HepG2 (cell line): ENCODE data around the gene NRP1. TPM values are rescaled to one million over a fixed set of nuclear protein-coding genes. Genes with fewer than 3 reads are reported as not detected.

Source experiments
- ATAC-seq: fragments of 200-7000 bp; cut with Tn5 transposase; 3 replicates; pipeline ENCODE4 v1.9.1; 2020; ENCODE audit warnings: mild to moderate bottlenecking, moderate library complexity
- BruUV-seq: library from RNA; stranded (reverse); fragments of 400-500 nt; replicated peaks from 2 replicates; lab custom pipeline; 2021; lab: Mats Ljungman, UMichigan
- CTCF ChIA-PET: fragments of 300-600 bp; formaldehyde crosslinking; extraction: SDS; loops from one replicate; lab custom pipeline; 2021; ENCODE audit warnings: low total read pairs, inconsistent platforms, low intra/inter-chr PET ratio; lab: Yijun Ruan, JAX
- POLR2A ChIA-PET: fragments of 350-600 bp; sonication (Branson Sonifier 250); formaldehyde crosslinking; loops from one replicate; lab custom pipeline; 2020; ENCODE audit warnings: antibody characterized with exemption, inconsistent platforms; lab: Yijun Ruan, JAX
- DNase-seq: peaks from one replicate; pipeline ENCODE4 v3.0.0-alpha.2; 2015; ENCODE audit warnings: low spot score
- FAIRE-seq: peaks from 3 replicates; lab custom pipeline; 2011; peaks lifted over from hg19 to GRCh38; lab: Jason Lieb, UNC
- H2AFZ ChIP-seq: one replicate; pipeline ENCODE4 v1.6.1; 2011; ENCODE audit warnings: low read length, inconsistent platforms
- H3K27ac ChIP-seq: fragments of 300-600 bp; 3 replicates; pipeline ENCODE4 v1.8.0; 2011; ENCODE audit warnings: mixed run types, mild to moderate bottlenecking, mixed read lengths, low read length, inconsistent platforms; ENCODE audit not compliant: insufficient read depth; ENCODE audit errors: extremely low read length
- H3K27me3 ChIP-seq, 2 experiments: fragments of 200-600 bp in 1 of 2; 2 replicates in 1 of 2; 3 replicates in 1 of 2; pipeline versions ENCODE4 v1.6.0 to v1.8.0; 2011; ENCODE audit warnings: low read length in 2 of 2, mild to moderate bottlenecking in 2 of 2, moderate library complexity in 2 of 2, inconsistent platforms in 1 of 2; ENCODE audit not compliant: insufficient read depth in 2 of 2, control insufficient read depth in 1 of 2
- H3K36me3 ChIP-seq, 2 experiments: fragments of 200-600 bp in 1 of 2; replicated peaks in 1 of 2; 2 replicates in 1 of 2; 3 replicates in 1 of 2; pipeline versions ENCODE4 v1.5.1 to v1.8.0; 2011; ENCODE audit warnings: low read length in 2 of 2, inconsistent platforms in 1 of 2; ENCODE audit not compliant: insufficient read depth in 2 of 2, control insufficient read depth in 1 of 2
- H3K4me1 ChIP-seq: 2 replicates; pipeline ENCODE4 v1.5.1; 2012; ENCODE audit warnings: low read length, inconsistent platforms; ENCODE audit not compliant: insufficient read depth
- H3K4me2 ChIP-seq: 2 replicates; pipeline ENCODE4 v1.6.0; 2011; ENCODE audit warnings: low read depth, low read length, inconsistent platforms
- H3K4me3 ChIP-seq, 3 experiments: fragments of 200-600 bp in 1 of 3; sonication (generic), shearing (Covaris generic) in 1 of 3; replicated peaks in 1 of 3; 2 replicates each; pipeline ENCODE4 v1.5.1; 2011 to 2016; ENCODE audit warnings: low read length in 3 of 3, inconsistent platforms in 2 of 3, low read depth in 2 of 3, mild to moderate bottlenecking in 2 of 3, control low read depth in 1 of 3, mixed read lengths in 1 of 3; ENCODE audit not compliant: insufficient read depth in 1 of 3
- H3K79me2 ChIP-seq: one replicate; pipeline ENCODE4 v1.6.1; 2011; ENCODE audit warnings: low read length, inconsistent platforms; ENCODE audit not compliant: insufficient read depth
- H3K9ac ChIP-seq: 2 replicates; pipeline ENCODE4 v1.6.0; 2011; ENCODE audit warnings: mild to moderate bottlenecking, low read depth, low read length, inconsistent platforms; ENCODE audit not compliant: insufficient read depth
- H3K9me3 ChIP-seq: 2 replicates; pipeline ENCODE4 v1.5.1; 2012; ENCODE audit warnings: mild to moderate bottlenecking, low read length
- H4K20me1 ChIP-seq: 2 replicates; pipeline ENCODE4 v1.6.0; 2011; ENCODE audit warnings: inconsistent platforms, mild to moderate bottlenecking, low read length, moderate library complexity; ENCODE audit not compliant: insufficient read depth
- ATF7 ChIP-seq, 2 experiments: fragments of 450-650 bp in 1 of 2; sonication (generic) in 1 of 2; formaldehyde crosslinking in 1 of 2; IDR thresholded peaks; 2 replicates each; pipeline versions ENCODE4 v1.4.0 to v1.6.1; 2016 to 2020; ENCODE audit warnings: antibody characterized with exemption in 1 of 2, mild to moderate bottlenecking in 1 of 2, missing genetic modification reagents in 1 of 2
- CEBPG ChIP-seq: IDR thresholded peaks from 2 replicates; pipeline ENCODE4 v1.6.1; 2016
- EED ChIP-seq: sonication (generic); formaldehyde crosslinking; IDR thresholded peaks from 2 replicates; pipeline ENCODE4 v1.5.0; 2020; ENCODE audit warnings: mild to moderate bottlenecking, missing genetic modification reagents
- GATAD1 ChIP-seq: IDR thresholded peaks from 2 replicates; pipeline ENCODE4 v1.6.1; 2016; ENCODE audit warnings: missing genetic modification reagents, missing compliant biosample characterization
- GTF2F1 ChIP-seq: fragments of 150-350 bp; IDR thresholded peaks from 2 replicates; pipeline ENCODE4 v1.6.1; 2014; ENCODE audit warnings: low read length
- SUZ12 ChIP-seq: fragments of 150-350 bp; IDR thresholded peaks from 2 replicates; pipeline ENCODE4 v1.6.1; 2014; ENCODE audit warnings: low read depth, low read length
- WIZ ChIP-seq: sonication (generic); formaldehyde crosslinking; IDR thresholded peaks from 2 replicates; pipeline ENCODE4 v1.5.1; 2020; ENCODE audit warnings: mild to moderate bottlenecking, missing genetic modification reagents
- ZNF101 ChIP-seq: sonication (generic); formaldehyde crosslinking; IDR thresholded peaks from 2 replicates; pipeline ENCODE4 v1.4.0; 2020; ENCODE audit warnings: mild to moderate bottlenecking, low read depth, missing genetic modification reagents, borderline replicate concordance
- ZNF24 ChIP-seq: fragments of 450-650 bp; IDR thresholded peaks from 2 replicates; pipeline ENCODE4 v1.6.1; 2017; ENCODE audit warnings: antibody characterized with exemption, mild to moderate bottlenecking
- ZNF317 ChIP-seq: sonication (generic); formaldehyde crosslinking; IDR thresholded peaks from 2 replicates; pipeline ENCODE4 v1.5.0; 2020; ENCODE audit warnings: mild to moderate bottlenecking, missing genetic modification reagents
- ZNF382 ChIP-seq: sonication (generic); formaldehyde crosslinking; IDR thresholded peaks from 2 replicates; pipeline ENCODE4 v1.5.0; 2020; ENCODE audit warnings: missing genetic modification reagents, mild to moderate bottlenecking, borderline replicate concordance
- WGBS: methylation state at CpG from one replicate; pipeline ENCODE4 v1.1.6; 2017; ENCODE audit warnings: low lambda C conversion rate; 5-methylcytosine and 5-hydroxymethylcytosine counted together
- in situ Hi-C: cut with HindIII; loops from 2 replicates; pipeline ENCODE4 v1.10.0; 2017; ENCODE audit warnings: low pct_unique_long_range_greater_than_20kb; ENCODE audit not compliant: extremely low pct_ligation_motif_present
- intact Hi-C: fragments of 100-400 bp; cut with micrococcal nuclease; formaldehyde crosslinking; loops from one replicate; pipeline ENCODE4 v1.10.0; 2022; ENCODE audit not compliant: unreplicated experiment
- polyA plus RNA-seq, 8 experiments: library from polyadenylated mRNA; depleted of rRNA in 3 of 8; stranded (reverse) in 7 of 8; unstranded in 1 of 8; fragments of >200 nt; fragmentation: Illumina TruSeq in 4 of 8; extraction: Trizol in 4 of 8; gene quantifications; 2 replicates each; pipeline versions ENCODE4 v1.2.1 to v1.2.3, GENCODE V29; 2011 to 2016; ENCODE audit warnings: low read depth in 4 of 8, missing spikeins in 1 of 8, mixed read lengths in 1 of 8; ENCODE audit not compliant: insufficient read depth in 1 of 8
- total RNA-seq, 5 experiments: library from RNA; depleted of rRNA; stranded (reverse); fragments of >200 nt; fragmentation: Illumina TruSeq; extraction: Trizol; gene quantifications; 2 replicates each; pipeline ENCODE4 v1.2.3, GENCODE V29; 2016; ENCODE audit warnings: low read depth in 1 of 5
- TF ChIP-seq, protein P1 (sequence below), 2 experiments: fragments of 450-650 bp in 1 of 2; sonication (generic) in 1 of 2; formaldehyde crosslinking in 1 of 2; IDR thresholded peaks; 2 replicates each; pipeline versions ENCODE4 v1.6.1 to v1.8.0; 2016 to 2022; ENCODE audit warnings: antibody characterized with exemption in 1 of 2, mild to moderate bottlenecking in 1 of 2, missing genetic modification reagents in 1 of 2
- TF ChIP-seq, protein P2 (sequence below): sonication (generic); formaldehyde crosslinking; IDR thresholded peaks from 2 replicates; pipeline ENCODE4 v1.9.0; 2021; ENCODE audit warnings: missing genetic modification reagents, mild to moderate bottlenecking, borderline replicate concordance

The NRP1 gene
- total and polyA plus RNA-seq, 2 of the 13 experiments (the other 11 are each of a cell fraction or from before 2014, with no cell fraction given), result 5.3 to 5.8 TPM

DNA sequence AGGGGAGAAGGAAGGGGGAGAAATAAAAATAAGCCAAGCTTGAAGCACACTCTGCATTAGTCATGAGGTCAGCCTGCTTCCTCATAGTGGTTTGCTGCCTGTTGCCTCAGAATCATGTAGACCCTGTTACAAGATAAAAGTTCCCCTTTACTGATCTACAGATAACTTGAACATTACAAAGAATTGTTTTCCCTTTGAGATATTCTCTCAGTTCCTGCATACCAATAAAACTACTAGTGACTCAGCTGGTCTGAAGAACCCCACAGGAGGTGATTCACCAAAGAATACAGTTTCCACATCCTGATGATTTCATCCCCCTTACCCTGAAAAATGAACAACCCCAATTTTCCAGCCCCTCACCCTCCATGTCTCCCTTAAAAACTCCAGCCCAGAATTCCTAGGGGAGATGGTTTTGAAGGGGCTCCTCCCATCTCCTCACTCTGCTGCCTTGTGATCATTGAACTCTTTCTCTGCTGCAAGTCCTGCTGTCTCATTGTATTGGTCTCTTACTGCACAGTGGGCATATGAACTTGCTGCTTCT, 31.5 kb upstream of the NRP1 start (continued):
- TF ChIP-seq, protein P1, sequence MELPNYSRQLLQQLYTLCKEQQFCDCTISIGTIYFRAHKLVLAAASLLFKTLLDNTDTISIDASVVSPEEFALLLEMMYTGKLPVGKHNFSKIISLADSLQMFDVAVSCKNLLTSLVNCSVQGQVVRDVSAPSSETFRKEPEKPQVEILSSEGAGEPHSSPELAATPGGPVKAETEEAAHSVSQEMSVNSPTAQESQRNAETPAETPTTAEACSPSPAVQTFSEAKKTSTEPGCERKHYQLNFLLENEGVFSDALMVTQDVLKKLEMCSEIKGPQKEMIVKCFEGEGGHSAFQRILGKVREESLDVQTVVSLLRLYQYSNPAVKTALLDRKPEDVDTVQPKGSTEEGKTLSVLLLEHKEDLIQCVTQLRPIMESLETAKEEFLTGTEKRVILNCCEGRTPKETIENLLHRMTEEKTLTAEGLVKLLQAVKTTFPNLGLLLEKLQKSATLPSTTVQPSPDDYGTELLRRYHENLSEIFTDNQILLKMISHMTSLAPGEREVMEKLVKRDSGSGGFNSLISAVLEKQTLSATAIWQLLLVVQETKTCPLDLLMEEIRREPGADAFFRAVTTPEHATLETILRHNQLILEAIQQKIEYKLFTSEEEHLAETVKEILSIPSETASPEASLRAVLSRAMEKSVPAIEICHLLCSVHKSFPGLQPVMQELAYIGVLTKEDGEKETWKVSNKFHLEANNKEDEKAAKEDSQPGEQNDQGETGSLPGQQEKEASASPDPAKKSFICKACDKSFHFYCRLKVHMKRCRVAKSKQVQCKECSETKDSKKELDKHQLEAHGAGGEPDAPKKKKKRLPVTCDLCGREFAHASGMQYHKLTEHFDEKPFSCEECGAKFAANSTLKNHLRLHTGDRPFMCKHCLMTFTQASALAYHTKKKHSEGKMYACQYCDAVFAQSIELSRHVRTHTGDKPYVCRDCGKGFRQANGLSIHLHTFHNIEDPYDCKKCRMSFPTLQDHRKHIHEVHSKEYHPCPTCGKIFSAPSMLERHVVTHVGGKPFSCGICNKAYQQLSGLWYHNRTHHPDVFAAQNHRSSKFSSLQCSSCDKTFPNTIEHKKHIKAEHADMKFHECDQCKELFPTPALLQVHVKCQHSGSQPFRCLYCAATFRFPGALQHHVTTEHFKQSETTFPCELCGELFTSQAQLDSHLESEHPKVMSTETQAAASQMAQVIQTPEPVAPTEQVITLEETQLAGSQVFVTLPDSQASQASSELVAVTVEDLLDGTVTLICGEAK (IDR thresholded peaks at IDR 0.05), result no peak
- TF ChIP-seq, protein P1 (CRISPR knock-in tag; IDR thresholded peaks at IDR 0.05), result no peak
- no peak for TF ChIP-seq GTF2F1

- DNase-seq (no peak), FAIRE-seq (no peak), ATAC-seq (no peak)
- intact Hi-C loops, result no loop called here
- BruUV-seq, result no TSS peak
- ChIA-PET POLR2A (no interaction called here), CTCF (no interaction called here)
- H3K27ac ChIP-seq, result no peak overlapping the region
- H4K20me1 ChIP-seq, result no peaks in the 10 kb centered on the region
- peaks cover 20% of the 10 kb centered on the region for H3K9me3 ChIP-seq
- H3K36me3 ChIP-seq, result no peaks in the 10 kb centered on the region
- no peak overlapping the region for H3K4me2 ChIP-seq
- H3K4me3 ChIP-seq, result no peak overlapping the region
- H2AFZ ChIP-seq, result no peak overlapping the region
- 0% methylated on average over 1 of the region's 1 CpG for WGBS
- H3K4me1 ChIP-seq, result no peaks in the 10 kb centered on the region
- H3K79me2 ChIP-seq, result no peaks in the 10 kb centered on the region
- no peaks in the 10 kb centered on the region; a peak in 1 of 5 replicates for H3K27me3 ChIP-seq
- in situ Hi-C loops, result no loop called here
- no peak overlapping the region for H3K9ac ChIP-seq
- no peak for TF ChIP-seq CEBPG (CRISPR knock-in tag)
- no peak for TF ChIP-seq GATAD1 (CRISPR knock-in tag)
- TF ChIP-seq EED (CRISPR knock-in tag), result no peak
- no peak for TF ChIP-seq SUZ12
- TF ChIP-seq ZNF317 (CRISPR knock-in tag), result no peak
- TF ChIP-seq WIZ (CRISPR knock-in tag), result no peak
- no peak for TF ChIP-seq ZNF101
- no peak for TF ChIP-seq ATF7 (IDR thresholded peaks at IDR 0.05)
- TF ChIP-seq ATF7 (CRISPR knock-in tag; IDR thresholded peaks at IDR 0.05), result no peak
- TF ChIP-seq ZNF24, result no peak
- TF ChIP-seq, protein P2, sequence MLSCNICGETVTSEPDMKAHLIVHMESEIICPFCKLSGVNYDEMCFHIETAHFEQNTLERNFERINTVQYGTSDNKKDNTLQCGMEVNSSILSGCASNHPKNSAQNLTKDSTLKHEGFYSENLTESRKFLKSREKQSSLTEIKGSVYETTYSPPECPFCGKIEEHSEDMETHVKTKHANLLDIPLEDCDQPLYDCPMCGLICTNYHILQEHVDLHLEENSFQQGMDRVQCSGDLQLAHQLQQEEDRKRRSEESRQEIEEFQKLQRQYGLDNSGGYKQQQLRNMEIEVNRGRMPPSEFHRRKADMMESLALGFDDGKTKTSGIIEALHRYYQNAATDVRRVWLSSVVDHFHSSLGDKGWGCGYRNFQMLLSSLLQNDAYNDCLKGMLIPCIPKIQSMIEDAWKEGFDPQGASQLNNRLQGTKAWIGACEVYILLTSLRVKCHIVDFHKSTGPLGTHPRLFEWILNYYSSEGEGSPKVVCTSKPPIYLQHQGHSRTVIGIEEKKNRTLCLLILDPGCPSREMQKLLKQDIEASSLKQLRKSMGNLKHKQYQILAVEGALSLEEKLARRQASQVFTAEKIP (CRISPR knock-in tag), result no peak
- TF ChIP-seq ZNF382 (CRISPR knock-in tag), result no peak
Observed at GRCh38 chr10:33365301-33365700, 30.8 kb upstream of the NRP1 start.
